ENCODE results near the gene RTN4. TPM values are rescaled to one million over a fixed set of nuclear protein-coding genes. Genes with fewer than 3 reads are reported as not detected.

The RTN4 gene, protein sequence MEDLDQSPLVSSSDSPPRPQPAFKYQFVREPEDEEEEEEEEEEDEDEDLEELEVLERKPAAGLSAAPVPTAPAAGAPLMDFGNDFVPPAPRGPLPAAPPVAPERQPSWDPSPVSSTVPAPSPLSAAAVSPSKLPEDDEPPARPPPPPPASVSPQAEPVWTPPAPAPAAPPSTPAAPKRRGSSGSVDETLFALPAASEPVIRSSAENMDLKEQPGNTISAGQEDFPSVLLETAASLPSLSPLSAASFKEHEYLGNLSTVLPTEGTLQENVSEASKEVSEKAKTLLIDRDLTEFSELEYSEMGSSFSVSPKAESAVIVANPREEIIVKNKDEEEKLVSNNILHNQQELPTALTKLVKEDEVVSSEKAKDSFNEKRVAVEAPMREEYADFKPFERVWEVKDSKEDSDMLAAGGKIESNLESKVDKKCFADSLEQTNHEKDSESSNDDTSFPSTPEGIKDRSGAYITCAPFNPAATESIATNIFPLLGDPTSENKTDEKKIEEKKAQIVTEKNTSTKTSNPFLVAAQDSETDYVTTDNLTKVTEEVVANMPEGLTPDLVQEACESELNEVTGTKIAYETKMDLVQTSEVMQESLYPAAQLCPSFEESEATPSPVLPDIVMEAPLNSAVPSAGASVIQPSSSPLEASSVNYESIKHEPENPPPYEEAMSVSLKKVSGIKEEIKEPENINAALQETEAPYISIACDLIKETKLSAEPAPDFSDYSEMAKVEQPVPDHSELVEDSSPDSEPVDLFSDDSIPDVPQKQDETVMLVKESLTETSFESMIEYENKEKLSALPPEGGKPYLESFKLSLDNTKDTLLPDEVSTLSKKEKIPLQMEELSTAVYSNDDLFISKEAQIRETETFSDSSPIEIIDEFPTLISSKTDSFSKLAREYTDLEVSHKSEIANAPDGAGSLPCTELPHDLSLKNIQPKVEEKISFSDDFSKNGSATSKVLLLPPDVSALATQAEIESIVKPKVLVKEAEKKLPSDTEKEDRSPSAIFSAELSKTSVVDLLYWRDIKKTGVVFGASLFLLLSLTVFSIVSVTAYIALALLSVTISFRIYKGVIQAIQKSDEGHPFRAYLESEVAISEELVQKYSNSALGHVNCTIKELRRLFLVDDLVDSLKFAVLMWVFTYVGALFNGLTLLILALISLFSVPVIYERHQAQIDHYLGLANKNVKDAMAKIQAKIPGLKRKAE
- polyA plus RNA-seq (2012; ENCODE audit: insufficient read length, low read depth): 196 TPM

DNA sequence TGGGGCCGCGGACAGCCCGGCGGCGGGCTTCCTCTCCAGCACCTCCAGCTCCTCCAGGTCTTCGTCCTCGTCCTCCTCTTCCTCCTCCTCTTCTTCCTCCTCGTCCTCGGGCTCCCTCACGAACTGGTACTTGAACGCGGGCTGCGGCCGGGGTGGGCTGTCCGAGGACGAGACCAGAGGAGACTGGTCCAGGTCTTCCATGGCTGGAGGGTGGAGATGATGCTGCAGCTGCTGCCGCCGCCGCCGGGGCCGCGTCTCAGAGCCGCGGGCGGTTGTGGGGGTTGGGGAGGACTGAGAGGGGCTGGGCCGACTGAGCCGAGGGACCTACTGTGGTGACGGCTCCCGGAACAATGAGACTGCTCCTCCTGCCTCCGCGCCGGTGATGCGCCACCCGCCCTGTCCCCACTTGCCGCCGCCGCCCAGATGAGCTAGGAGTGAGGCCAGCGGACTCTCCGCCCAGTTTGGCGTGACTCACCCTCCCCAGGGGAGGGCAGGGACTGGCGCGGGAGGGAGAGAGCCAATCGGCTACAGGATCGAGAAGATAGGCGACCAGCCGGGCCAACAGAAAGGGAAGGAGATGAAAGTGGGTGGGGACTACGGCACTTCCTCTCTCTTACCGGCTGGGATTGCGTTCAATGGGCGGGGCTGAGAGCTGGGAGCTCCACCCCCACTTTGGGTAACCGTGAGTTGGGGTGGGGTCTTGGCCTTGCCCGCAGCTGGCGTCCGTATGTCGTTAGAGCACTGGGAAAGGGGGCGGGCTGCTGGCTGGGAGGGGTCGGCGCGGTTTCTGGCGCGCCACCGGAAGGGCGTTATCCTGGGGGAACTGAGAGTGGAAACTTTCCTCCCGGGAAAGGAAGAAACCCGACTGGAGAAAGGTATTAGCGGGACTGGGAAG, at the start of gene RTN4:
TSS of gene RTN4 (minus strand) at position 352 of the 895 bp plus-strand sequence. CDS start at position 201, 151 bp downstream.
- TF ChIP-seq POLR2AphosphoS5 (IDR thresholded peaks at IDR 0.05; ENCODE audit: low read depth, low read length) (peak; percentile 91), SIN3A (IDR thresholded peaks at IDR 0.05; ENCODE audit: borderline replicate concordance, insufficient read depth, low read length) (0 out of 2 replicates have a peak, but pooled peaks have one; percentile 18), FOXP2 (optimal IDR thresholded peaks at IDR 0.05; ENCODE audit: borderline replicate concordance, extremely low read depth, extremely low read length, insufficient read depth) (peak; percentile 95), TAF1 (IDR thresholded peaks at IDR 0.05; ENCODE audit: borderline replicate concordance, insufficient read depth, low read length) (peak; percentile 97)
- TF ChIP-seq, protein P1, sequence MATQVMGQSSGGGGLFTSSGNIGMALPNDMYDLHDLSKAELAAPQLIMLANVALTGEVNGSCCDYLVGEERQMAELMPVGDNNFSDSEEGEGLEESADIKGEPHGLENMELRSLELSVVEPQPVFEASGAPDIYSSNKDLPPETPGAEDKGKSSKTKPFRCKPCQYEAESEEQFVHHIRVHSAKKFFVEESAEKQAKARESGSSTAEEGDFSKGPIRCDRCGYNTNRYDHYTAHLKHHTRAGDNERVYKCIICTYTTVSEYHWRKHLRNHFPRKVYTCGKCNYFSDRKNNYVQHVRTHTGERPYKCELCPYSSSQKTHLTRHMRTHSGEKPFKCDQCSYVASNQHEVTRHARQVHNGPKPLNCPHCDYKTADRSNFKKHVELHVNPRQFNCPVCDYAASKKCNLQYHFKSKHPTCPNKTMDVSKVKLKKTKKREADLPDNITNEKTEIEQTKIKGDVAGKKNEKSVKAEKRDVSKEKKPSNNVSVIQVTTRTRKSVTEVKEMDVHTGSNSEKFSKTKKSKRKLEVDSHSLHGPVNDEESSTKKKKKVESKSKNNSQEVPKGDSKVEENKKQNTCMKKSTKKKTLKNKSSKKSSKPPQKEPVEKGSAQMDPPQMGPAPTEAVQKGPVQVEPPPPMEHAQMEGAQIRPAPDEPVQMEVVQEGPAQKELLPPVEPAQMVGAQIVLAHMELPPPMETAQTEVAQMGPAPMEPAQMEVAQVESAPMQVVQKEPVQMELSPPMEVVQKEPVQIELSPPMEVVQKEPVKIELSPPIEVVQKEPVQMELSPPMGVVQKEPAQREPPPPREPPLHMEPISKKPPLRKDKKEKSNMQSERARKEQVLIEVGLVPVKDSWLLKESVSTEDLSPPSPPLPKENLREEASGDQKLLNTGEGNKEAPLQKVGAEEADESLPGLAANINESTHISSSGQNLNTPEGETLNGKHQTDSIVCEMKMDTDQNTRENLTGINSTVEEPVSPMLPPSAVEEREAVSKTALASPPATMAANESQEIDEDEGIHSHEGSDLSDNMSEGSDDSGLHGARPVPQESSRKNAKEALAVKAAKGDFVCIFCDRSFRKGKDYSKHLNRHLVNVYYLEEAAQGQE (IDR thresholded peaks at IDR 0.05; ENCODE audit: insufficient read depth in 1 of 2, low read depth in 2 of 2, low read length in 2 of 2): peak in 1 of 2 experiments; percentile 52; a peak in 1 of 4 replicates

DNA sequence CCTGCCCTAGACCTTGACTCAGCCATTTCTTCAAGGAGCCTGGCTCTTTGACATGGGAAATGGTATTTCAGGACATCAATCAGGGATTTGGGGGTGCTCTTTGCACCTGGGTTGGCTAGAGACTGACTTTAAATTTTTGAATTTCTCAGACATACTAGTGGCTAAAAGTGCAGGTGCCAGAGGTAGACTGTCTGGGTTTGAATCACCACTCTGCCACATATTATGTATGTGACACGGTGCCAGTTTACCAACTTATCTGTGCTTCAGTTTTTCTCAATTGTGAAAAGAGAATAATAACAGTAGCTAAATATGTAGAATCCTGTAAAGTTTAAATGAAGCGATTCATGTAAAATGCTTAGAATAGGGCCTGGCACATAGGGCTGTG, 49.2 kb upstream of the RTN4 start:
- no peak for TF ChIP-seq TAF1 (IDR thresholded peaks at IDR 0.05; ENCODE audit: borderline replicate concordance, insufficient read depth, low read length)
- no peak for TF ChIP-seq SIN3A (IDR thresholded peaks at IDR 0.05; ENCODE audit: borderline replicate concordance, insufficient read depth, low read length)
- no peak for TF ChIP-seq POLR2AphosphoS5 (IDR thresholded peaks at IDR 0.05; ENCODE audit: low read depth, low read length)
- TF ChIP-seq, protein P1 (IDR thresholded peaks at IDR 0.05; ENCODE audit: insufficient read depth in 1 of 2, low read depth in 2 of 2, low read length in 2 of 2): no peak
- TF ChIP-seq FOXP2 (optimal IDR thresholded peaks at IDR 0.05; ENCODE audit: borderline replicate concordance, extremely low read depth, extremely low read length, insufficient read depth): no peak

DNA sequence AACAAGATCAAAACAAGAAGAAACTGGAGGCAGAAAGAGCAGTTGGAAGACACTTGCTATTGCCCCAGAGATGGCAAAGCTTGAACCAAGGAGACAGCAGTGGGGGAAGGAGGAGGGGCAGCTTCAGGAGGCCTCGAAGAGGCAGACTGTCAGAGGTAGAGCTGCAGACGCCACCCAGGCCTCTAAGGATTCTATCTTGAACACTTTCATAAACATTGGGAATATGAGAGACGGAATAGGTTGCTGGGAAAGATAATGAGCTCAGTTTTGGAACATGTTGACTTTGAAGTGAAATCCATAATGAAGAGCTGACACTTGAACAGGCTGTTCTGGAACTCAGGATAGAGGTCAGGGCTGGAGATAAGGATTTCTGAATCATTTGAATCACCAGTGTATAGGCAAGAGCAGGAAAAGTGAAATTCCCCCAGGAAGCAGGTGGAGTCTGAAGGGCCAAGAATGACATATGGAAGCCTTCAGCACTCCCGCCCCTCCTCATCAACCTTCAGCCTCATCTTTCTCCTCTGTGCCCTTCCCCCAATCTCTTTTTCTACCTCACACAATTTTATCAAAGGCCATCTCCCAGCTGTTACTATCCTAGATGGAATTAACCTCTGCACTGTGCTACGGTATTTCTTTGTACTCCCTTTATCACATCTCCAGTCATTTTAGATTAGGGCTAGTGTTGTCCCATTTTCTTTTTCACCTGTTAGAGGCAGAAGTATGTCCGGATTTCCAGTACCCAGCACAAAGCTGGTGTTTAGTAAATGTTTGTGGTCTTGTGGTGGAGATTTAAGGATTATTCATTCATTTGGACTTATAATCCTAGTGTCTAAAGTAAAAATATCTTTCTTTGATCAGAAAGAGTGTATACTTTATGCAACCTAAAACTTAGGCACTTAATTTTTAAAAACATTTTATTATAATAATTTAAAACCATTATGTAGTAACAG, 47.5 kb upstream of the RTN4 start:
- TF ChIP-seq TAF1 (IDR thresholded peaks at IDR 0.05; ENCODE audit: borderline replicate concordance, insufficient read depth, low read length) (no peak), POLR2AphosphoS5 (IDR thresholded peaks at IDR 0.05; ENCODE audit: low read depth, low read length) (no peak), FOXP2 (optimal IDR thresholded peaks at IDR 0.05; ENCODE audit: borderline replicate concordance, extremely low read depth, extremely low read length, insufficient read depth) (no peak), SIN3A (IDR thresholded peaks at IDR 0.05; ENCODE audit: borderline replicate concordance, insufficient read depth, low read length) (no peak)
- TF ChIP-seq, protein P1 (IDR thresholded peaks at IDR 0.05; ENCODE audit: insufficient read depth in 1 of 2, low read depth in 2 of 2, low read length in 2 of 2): no peak

Measured in PFSK-1 (cell line).